ENCODE measurements around the gene RBM26.

The RBM26 gene

GRCh38 chr13:79273045-79273444, 133.0 kb downstream of the RBM26 start:
- DNase-seq (ENCODE audit: low read depth): no peak

GRCh38 chr13:79271616-79272015, 134.4 kb downstream of the RBM26 start:
- DNase-seq (ENCODE audit: low read depth): no peak

- DNase-seq (ENCODE audit: low read depth): no peak
Observed at GRCh38 chr13:79270859-79271258, 135.2 kb downstream of the RBM26 start.
